GM12891 (cell line): ENCODE results near the gene ABHD14A. TPM values are rescaled to one million over a fixed set of nuclear protein-coding genes. Genes with fewer than 3 reads are reported as not detected.
A peak's percentile ranks its signal among the peaks of the same experiment; 100 is the strongest.
"Not testable (repeated sequence)": the region's sequence is repeated elsewhere in the genome, so short reads cannot be mapped to it uniquely, and the experiment has no call there.

ENCODE experiments used
- DNase-seq: peaks from one replicate; pipeline ENCODE4 v3.0.0; 2011; ENCODE audit warnings: low spot score; ENCODE audit not compliant: insufficient read length
- FAIRE-seq: peaks from 2 replicates; lab custom pipeline; 2011; peaks lifted over from hg19 to GRCh38; lab: Jason Lieb, UNC
- PAX5 ChIP-seq: IDR thresholded peaks from 2 replicates; pipeline ENCODE4 v1.6.1; 2011; ENCODE audit warnings: low read length, moderate library complexity, mild to moderate bottlenecking; ENCODE audit not compliant: insufficient read depth, severe bottlenecking
- POLR2A ChIP-seq: IDR thresholded peaks from 2 replicates; pipeline ENCODE4 v1.6.1; 2011; ENCODE audit warnings: low read depth, low read length, control low read depth
- POLR2AphosphoS5 ChIP-seq: IDR thresholded peaks from 2 replicates; pipeline ENCODE4 v1.6.1; 2011; ENCODE audit warnings: low read depth, low read length, control low read depth
- POU2F2 ChIP-seq: IDR thresholded peaks from 2 replicates; pipeline ENCODE4 v1.6.1; 2011; ENCODE audit warnings: low read depth, mild to moderate bottlenecking, control low read depth, low read length, moderate library complexity
- SPI1 ChIP-seq: IDR thresholded peaks from 2 replicates; pipeline ENCODE4 v1.6.1; 2011; ENCODE audit warnings: low read depth, low read length, control low read depth
- TAF1 ChIP-seq: IDR thresholded peaks from 2 replicates; pipeline ENCODE4 v1.6.1; 2011; ENCODE audit warnings: low read depth, low read length, control low read depth
- polyA plus RNA-seq: library from polyadenylated mRNA; unstranded; fragments of >200 nt; gene quantifications from one replicate; pipeline ENCODE4 v1.2.1, GENCODE V29; 2012; ENCODE audit warnings: low read depth, missing spikeins, inconsistent platforms; ENCODE audit not compliant: missing spikeins

The ABHD14A gene
- 8.4 TPM for polyA plus RNA-seq

DNA sequence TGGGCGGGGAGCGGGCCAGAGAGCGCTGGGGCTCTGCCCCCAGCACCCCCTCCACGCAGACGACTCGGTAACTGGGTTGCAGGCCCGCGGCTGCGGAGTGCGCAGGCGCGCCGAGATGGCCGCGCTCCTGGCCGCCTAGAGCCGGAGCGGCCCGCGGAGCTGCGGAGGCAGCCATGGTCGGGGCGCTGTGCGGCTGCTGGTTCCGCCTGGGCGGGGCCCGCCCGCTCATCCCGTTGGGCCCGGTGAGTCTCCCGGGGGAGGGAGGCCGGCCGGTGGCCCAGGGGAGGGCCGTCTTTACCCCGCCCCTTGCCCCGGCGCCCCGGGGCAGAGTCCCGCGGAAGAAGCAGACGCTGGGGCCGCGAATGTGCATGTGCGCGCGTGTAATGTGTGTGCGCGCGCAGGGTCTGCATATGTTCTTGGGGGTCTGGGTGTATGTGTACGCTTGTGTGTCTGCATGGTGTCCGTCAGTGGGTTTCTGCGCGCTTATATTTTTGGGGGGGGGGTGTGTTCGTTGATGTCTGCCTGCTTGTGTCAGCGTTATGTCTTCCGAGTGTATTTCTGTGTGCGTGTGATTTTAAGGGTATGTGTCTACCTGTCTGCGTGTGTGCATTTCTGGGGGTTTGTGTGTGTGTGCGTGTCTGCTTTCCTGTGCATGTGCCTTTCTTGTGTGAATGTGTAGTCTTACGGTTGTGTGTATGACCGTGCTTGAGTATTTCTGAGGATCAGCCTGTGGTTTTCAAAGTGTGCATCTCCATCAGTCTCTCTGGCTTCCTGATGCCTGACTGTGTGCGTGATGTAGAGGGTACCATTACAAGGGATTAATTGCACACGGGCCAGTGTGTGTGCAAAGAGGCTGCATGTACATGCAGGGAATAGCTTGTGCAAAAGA, at the start of gene ABHD14A:
TSS of gene ABHD14A (plus strand) at position 102 of the 889 bp plus-strand sequence. CDS start at position 174, 72 bp downstream.
- TF ChIP-seq POLR2A (no peak), PAX5 (no peak), TAF1 (no peak), POU2F2 (peak; percentile 33; the same call in 1 of the 2 replicates)
- FAIRE-seq: peak; percentile 80
- DNase-seq: peak; percentile 93

- TF ChIP-seq POLR2AphosphoS5 (no peak), POLR2A (no peak), SPI1 (no peak), TAF1 (no peak), PAX5 (no peak), POU2F2 (no peak)
- DNase-seq (no peak), FAIRE-seq (no peak)
Observed at GRCh38 chr3:51927061-51927977, 47.5 kb upstream of the ABHD14A start.

- TF ChIP-seq POU2F2 (no peak), SPI1 (no peak), TAF1 (no peak), POLR2AphosphoS5 (no peak), POLR2A (no peak), PAX5 (no peak)
- no peak for FAIRE-seq
- DNase-seq: no peak
Observed at GRCh38 chr3:51928438-51928837, 46.4 kb upstream of the ABHD14A start.

- not testable (repeated sequence) for FAIRE-seq, DNase-seq
Observed at GRCh38 chr3:51928981-51929380, 45.9 kb upstream of the ABHD14A start.

GRCh38 chr3:51929420-51930003, 45.4 kb upstream of the ABHD14A start:
- TF ChIP-seq POLR2A (no peak), POU2F2 (no peak), PAX5 (no peak), TAF1 (no peak), SPI1 (no peak), POLR2AphosphoS5 (no peak)
- DNase-seq (no peak), FAIRE-seq (no peak)

- FAIRE-seq (no peak), DNase-seq (no peak)
- TF ChIP-seq POLR2AphosphoS5 (no peak), POLR2A (no peak), TAF1 (no peak), SPI1 (no peak), POU2F2 (no peak), PAX5 (no peak)
Observed at GRCh38 chr3:51930439-51930838, 44.4 kb upstream of the ABHD14A start.

DNA sequence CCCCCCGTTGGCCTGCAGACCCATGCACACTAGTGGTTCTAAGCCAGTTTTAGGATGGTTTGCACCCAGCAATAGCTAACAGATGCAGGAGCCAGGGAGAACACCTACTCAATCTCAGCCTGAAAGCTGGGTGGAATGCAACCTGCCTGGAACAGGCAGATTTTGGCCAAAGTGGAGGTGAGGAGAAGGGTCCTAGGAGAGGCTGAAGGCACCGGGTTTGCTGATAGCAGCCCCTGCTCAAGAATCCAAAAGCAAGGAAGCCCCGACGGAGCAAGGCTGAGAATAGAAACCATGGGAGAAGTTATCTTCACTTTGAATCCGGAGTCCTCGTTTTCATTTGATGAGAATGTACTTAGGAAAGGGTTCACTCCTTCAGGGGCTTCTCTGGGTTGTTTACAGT, 43.1 kb upstream of the ABHD14A start:
- FAIRE-seq (no peak), DNase-seq (no peak)
- TF ChIP-seq SPI1: no peak
- no peak for TF ChIP-seq TAF1
- no peak for TF ChIP-seq POLR2A
- TF ChIP-seq PAX5: no peak
- TF ChIP-seq POLR2AphosphoS5: no peak
- no peak for TF ChIP-seq POU2F2

DNA sequence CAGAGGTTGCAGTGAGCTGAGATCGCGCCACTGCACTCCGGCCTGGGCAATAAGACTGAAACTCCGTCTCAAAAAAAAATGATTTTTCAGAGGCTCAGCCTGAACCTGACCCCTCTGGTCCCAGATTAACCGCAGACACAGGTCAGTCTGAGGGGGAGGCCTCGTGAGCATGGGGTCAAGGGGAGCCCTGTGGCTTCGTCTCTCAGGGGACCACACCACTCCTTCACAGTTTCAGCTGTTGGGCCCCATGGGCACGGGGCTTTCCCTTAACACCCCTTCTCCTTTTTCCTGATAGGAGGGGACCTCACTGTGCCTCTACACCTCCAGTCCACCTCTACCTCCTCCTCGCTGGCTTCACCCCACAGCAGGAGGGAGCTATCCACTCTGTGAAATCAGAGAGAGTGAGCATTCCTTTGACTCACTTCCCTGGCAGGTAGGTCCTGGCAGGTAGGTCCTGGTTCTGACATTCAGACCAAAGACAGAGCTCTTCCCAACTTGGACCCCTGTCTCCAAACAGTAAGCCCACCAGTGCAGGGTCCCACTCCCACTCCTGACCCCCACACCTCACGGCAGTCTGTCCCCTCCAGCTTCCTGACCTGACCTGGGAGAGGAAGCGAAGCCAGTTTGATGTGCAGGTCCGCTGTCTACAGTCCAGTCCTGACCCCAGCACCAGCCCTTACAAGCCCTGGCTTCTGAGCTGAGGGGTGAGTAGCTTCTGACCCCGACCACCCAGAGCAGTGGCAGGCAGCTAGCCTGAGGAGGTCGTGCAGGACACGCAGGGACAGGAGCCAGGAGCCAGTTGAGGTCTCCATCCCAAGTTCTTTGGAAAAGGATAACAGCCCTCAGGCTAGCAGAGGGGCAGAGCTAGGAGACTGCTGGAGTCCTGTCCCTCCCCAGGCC, 42.1 kb upstream of the ABHD14A start:
- TF ChIP-seq POLR2AphosphoS5: no peak
- TF ChIP-seq SPI1: no peak
- no peak for TF ChIP-seq PAX5
- no peak for TF ChIP-seq POU2F2
- no peak for TF ChIP-seq TAF1
- TF ChIP-seq POLR2A: no peak
- no peak for FAIRE-seq

More for the DNA sequence above, 42.1 kb upstream of the ABHD14A start:
- no peak for DNase-seq
